WTC11 (cell line): ENCODE data around the gene RABAC1.

Experiments used
- CREB1 ChIP-seq: sonication (generic); formaldehyde crosslinking; IDR thresholded peaks from 2 replicates; pipeline ENCODE4 v1.8.0; 2023; ENCODE audit warnings: mild to moderate bottlenecking, missing genetic modification reagents
- FOXJ3 ChIP-seq: sonication (generic); formaldehyde crosslinking; IDR thresholded peaks from 2 replicates; pipeline ENCODE4 v1.9.0; 2021; ENCODE audit warnings: missing genetic modification reagents, mild to moderate bottlenecking, borderline replicate concordance
- SMAD4 ChIP-seq: sonication (generic); formaldehyde crosslinking; IDR thresholded peaks from 2 replicates; pipeline ENCODE4 v1.8.0; 2022; ENCODE audit warnings: mild to moderate bottlenecking, missing genetic modification reagents
- ZNF138 ChIP-seq: sonication (generic); formaldehyde crosslinking; conservative IDR thresholded peaks from 2 replicates; pipeline ENCODE4 v1.8.1; 2022; ENCODE audit warnings: mild to moderate bottlenecking, moderate library complexity, missing genetic modification reagents
- ZNF396 ChIP-seq: fragments of 250-450 bp; sonication (Bioruptor Pico); IDR thresholded peaks from 2 replicates; pipeline ENCODE4 v1.8.0; 2021; ENCODE audit warnings: mild to moderate bottlenecking, moderate library complexity, borderline replicate concordance
- TF ChIP-seq, protein P1 (sequence below): fragments of 200-600 bp; IDR thresholded peaks from 2 replicates; pipeline ENCODE4 v1.8.0; 2022; ENCODE audit warnings: antibody characterized with exemption
- TF ChIP-seq, protein P2 (sequence below): sonication (generic); formaldehyde crosslinking; IDR thresholded peaks from 2 replicates; pipeline ENCODE4 v1.8.1; 2023; ENCODE audit warnings: mild to moderate bottlenecking, moderate library complexity, missing genetic modification reagents

DNA sequence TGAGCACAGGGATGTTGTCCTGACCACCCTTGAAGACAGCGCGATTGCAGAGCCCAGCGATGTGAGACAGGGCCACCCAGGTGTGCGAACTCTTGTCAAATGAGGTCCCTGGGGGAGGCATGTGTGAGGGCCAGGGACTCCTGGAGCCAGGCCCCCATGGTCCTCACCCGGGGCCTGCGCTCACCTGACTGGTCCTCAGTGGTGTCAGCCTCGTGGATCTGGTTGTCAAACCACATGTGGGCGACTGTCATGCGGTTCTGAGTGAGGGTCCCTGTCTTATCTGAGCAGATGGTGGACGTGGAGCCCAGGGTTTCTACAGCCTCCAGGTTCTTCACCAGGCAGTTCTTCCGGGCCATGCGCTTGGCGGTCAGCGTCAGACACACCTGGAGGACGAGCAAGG, 22.6 kb upstream of the RABAC1 start:
- TF ChIP-seq, protein P1, sequence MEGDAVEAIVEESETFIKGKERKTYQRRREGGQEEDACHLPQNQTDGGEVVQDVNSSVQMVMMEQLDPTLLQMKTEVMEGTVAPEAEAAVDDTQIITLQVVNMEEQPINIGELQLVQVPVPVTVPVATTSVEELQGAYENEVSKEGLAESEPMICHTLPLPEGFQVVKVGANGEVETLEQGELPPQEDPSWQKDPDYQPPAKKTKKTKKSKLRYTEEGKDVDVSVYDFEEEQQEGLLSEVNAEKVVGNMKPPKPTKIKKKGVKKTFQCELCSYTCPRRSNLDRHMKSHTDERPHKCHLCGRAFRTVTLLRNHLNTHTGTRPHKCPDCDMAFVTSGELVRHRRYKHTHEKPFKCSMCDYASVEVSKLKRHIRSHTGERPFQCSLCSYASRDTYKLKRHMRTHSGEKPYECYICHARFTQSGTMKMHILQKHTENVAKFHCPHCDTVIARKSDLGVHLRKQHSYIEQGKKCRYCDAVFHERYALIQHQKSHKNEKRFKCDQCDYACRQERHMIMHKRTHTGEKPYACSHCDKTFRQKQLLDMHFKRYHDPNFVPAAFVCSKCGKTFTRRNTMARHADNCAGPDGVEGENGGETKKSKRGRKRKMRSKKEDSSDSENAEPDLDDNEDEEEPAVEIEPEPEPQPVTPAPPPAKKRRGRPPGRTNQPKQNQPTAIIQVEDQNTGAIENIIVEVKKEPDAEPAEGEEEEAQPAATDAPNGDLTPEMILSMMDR = no peak
- TF ChIP-seq SMAD4 (CRISPR knock-in tag) (no peak), FOXJ3 (CRISPR knock-in tag) (no peak), ZNF138 (CRISPR knock-in tag) (no peak), ZNF396 (no peak), CREB1 (CRISPR knock-in tag) (no peak)
- TF ChIP-seq, protein P2, sequence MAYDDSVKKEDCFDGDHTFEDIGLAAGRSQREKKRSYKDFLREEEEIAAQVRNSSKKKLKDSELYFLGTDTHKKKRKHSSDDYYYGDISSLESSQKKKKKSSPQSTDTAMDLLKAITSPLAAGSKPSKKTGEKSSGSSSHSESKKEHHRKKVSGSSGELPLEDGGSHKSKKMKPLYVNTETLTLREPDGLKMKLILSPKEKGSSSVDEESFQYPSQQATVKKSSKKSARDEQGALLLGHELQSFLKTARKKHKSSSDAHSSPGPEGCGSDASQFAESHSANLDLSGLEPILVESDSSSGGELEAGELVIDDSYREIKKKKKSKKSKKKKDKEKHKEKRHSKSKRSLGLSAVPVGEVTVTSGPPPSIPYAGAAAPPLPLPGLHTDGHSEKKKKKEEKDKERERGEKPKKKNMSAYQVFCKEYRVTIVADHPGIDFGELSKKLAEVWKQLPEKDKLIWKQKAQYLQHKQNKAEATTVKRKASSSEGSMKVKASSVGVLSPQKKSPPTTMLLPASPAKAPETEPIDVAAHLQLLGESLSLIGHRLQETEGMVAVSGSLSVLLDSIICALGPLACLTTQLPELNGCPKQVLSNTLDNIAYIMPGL (CRISPR knock-in tag) = no peak
